ENCODE results near the gene ANKK1. TPM values are rescaled to one million over a fixed set of nuclear protein-coding genes. Genes with fewer than 3 reads are reported as not detected.

The ANKK1 gene
- not detected in 2 replicates for total RNA-seq (2012; rRNA removed)

GRCh38 chr11:113387605-113388211 lies at the start of gene ANKK1:
Gene ANKK1 (plus strand): TSS chr11:113387779. CDS start chr11:113387885, 106 bp downstream.
- no peaks in the 10 kb centered on the region for H3K9me3 ChIP-seq (replicated peaks; ENCODE audit: low read length)
- H3K4me3 ChIP-seq (ENCODE audit: low read length) = no peak within 1 kb of the TSS
- peaks cover 6% of the 10 kb centered on the region for H3K4me1 ChIP-seq (ENCODE audit: control insufficient read depth, insufficient read depth, low read length)
- H3K36me3 ChIP-seq (ENCODE audit: insufficient read depth, low read length) = no peaks in the 10 kb centered on the region
- H3K9ac ChIP-seq (ENCODE audit: low read depth, low read length) = no peak within 1 kb of the TSS
- peaks cover 48% of the 10 kb centered on the region for H3K27me3 ChIP-seq (ENCODE audit: control insufficient read depth, insufficient read depth, low read length)
- peak within 1 kb of the TSS; percentile 29 for H3K4me2 ChIP-seq (ENCODE audit: low read length)

- Histone ChIP-seq H3K27me3 (ENCODE audit: control insufficient read depth, insufficient read depth, low read length) (no peaks in the 10 kb centered on the region), H3K9me3 (replicated peaks; ENCODE audit: low read length) (no peaks in the 10 kb centered on the region), H3K4me2 (ENCODE audit: low read length) (no peak overlapping the region), H3K4me3 (ENCODE audit: low read length) (no peak overlapping the region), H3K9ac (ENCODE audit: low read depth, low read length) (no peak overlapping the region), H3K4me1 (ENCODE audit: control insufficient read depth, insufficient read depth, low read length) (no peaks in the 10 kb centered on the region), H3K36me3 (ENCODE audit: insufficient read depth, low read length) (peaks cover 20% of the 10 kb centered on the region)
Observed at GRCh38 chr11:113338730-113339129, 48.8 kb upstream of the ANKK1 start.

- H3K4me1 ChIP-seq (ENCODE audit: control insufficient read depth, insufficient read depth, low read length) = no peaks in the 10 kb centered on the region
- no peak overlapping the region for H3K4me3 ChIP-seq (ENCODE audit: low read length)
- no peak overlapping the region for H3K4me2 ChIP-seq (ENCODE audit: low read length)
- peaks cover 29% of the 10 kb centered on the region for H3K36me3 ChIP-seq (ENCODE audit: insufficient read depth, low read length)
- H3K9ac ChIP-seq (ENCODE audit: low read depth, low read length) = no peak overlapping the region
- no peaks in the 10 kb centered on the region for H3K27me3 ChIP-seq (ENCODE audit: control insufficient read depth, insufficient read depth, low read length)
- H3K9me3 ChIP-seq (replicated peaks; ENCODE audit: low read length) = no peaks in the 10 kb centered on the region
Observed at GRCh38 chr11:113339929-113340589, 47.5 kb upstream of the ANKK1 start.

- H3K9ac ChIP-seq (ENCODE audit: low read depth, low read length) = no peak overlapping the region
- H3K4me2 ChIP-seq (ENCODE audit: low read length) = no peak overlapping the region
- peaks cover 24% of the 10 kb centered on the region for H3K36me3 ChIP-seq (ENCODE audit: insufficient read depth, low read length)
- H3K4me3 ChIP-seq (ENCODE audit: low read length) = no peak overlapping the region
- no peaks in the 10 kb centered on the region for H3K9me3 ChIP-seq (replicated peaks; ENCODE audit: low read length)
- H3K27me3 ChIP-seq (ENCODE audit: control insufficient read depth, insufficient read depth, low read length) = no peaks in the 10 kb centered on the region
- no peaks in the 10 kb centered on the region for H3K4me1 ChIP-seq (ENCODE audit: control insufficient read depth, insufficient read depth, low read length)
Observed at GRCh38 chr11:113341388-113342165, 46.0 kb upstream of the ANKK1 start.

- no peak overlapping the region for H3K9ac ChIP-seq (ENCODE audit: low read depth, low read length)
- H3K4me2 ChIP-seq (ENCODE audit: low read length) = no peak overlapping the region
- H3K27me3 ChIP-seq (ENCODE audit: control insufficient read depth, insufficient read depth, low read length) = no peaks in the 10 kb centered on the region
- no peaks in the 10 kb centered on the region for H3K4me1 ChIP-seq (ENCODE audit: control insufficient read depth, insufficient read depth, low read length)
- H3K9me3 ChIP-seq (replicated peaks; ENCODE audit: low read length) = no peaks in the 10 kb centered on the region
- H3K4me3 ChIP-seq (ENCODE audit: low read length) = no peak overlapping the region
- peaks cover 13% of the 10 kb centered on the region for H3K36me3 ChIP-seq (ENCODE audit: insufficient read depth, low read length)
Observed at GRCh38 chr11:113345978-113346377, 41.6 kb upstream of the ANKK1 start.

GRCh38 chr11:113349528-113349927 lies 38.1 kb upstream of the ANKK1 start:
- Histone ChIP-seq H3K27me3 (ENCODE audit: control insufficient read depth, insufficient read depth, low read length) (no peaks in the 10 kb centered on the region), H3K36me3 (ENCODE audit: insufficient read depth, low read length) (peaks cover under 1% of the 10 kb centered on the region), H3K4me3 (ENCODE audit: low read length) (no peak overlapping the region), H3K9me3 (replicated peaks; ENCODE audit: low read length) (no peaks in the 10 kb centered on the region), H3K4me2 (ENCODE audit: low read length) (no peak overlapping the region), H3K9ac (ENCODE audit: low read depth, low read length) (no peak overlapping the region), H3K4me1 (ENCODE audit: control insufficient read depth, insufficient read depth, low read length) (no peaks in the 10 kb centered on the region)

- Histone ChIP-seq H3K4me3 (ENCODE audit: low read length) (no peak overlapping the region), H3K27me3 (ENCODE audit: control insufficient read depth, insufficient read depth, low read length) (no peaks in the 10 kb centered on the region), H3K9ac (ENCODE audit: low read depth, low read length) (no peak overlapping the region), H3K9me3 (replicated peaks; ENCODE audit: low read length) (no peaks in the 10 kb centered on the region), H3K36me3 (ENCODE audit: insufficient read depth, low read length) (no peaks in the 10 kb centered on the region), H3K4me1 (ENCODE audit: control insufficient read depth, insufficient read depth, low read length) (no peaks in the 10 kb centered on the region), H3K4me2 (ENCODE audit: low read length) (no peak overlapping the region)
Observed at GRCh38 chr11:113350336-113351067, 37.1 kb upstream of the ANKK1 start.

- Histone ChIP-seq H3K4me3 (ENCODE audit: low read length) (no peak overlapping the region), H3K27me3 (ENCODE audit: control insufficient read depth, insufficient read depth, low read length) (no peaks in the 10 kb centered on the region), H3K4me2 (ENCODE audit: low read length) (no peak overlapping the region), H3K36me3 (ENCODE audit: insufficient read depth, low read length) (no peaks in the 10 kb centered on the region), H3K9ac (ENCODE audit: low read depth, low read length) (no peak overlapping the region), H3K9me3 (replicated peaks; ENCODE audit: low read length) (no peaks in the 10 kb centered on the region), H3K4me1 (ENCODE audit: control insufficient read depth, insufficient read depth, low read length) (no peaks in the 10 kb centered on the region)
Observed at GRCh38 chr11:113351068-113351450, 36.5 kb upstream of the ANKK1 start.

GRCh38 chr11:113351480-113351879 lies 36.1 kb upstream of the ANKK1 start:
- Histone ChIP-seq H3K4me2 (ENCODE audit: low read length) (no peak overlapping the region), H3K36me3 (ENCODE audit: insufficient read depth, low read length) (no peaks in the 10 kb centered on the region)

GRCh38 chr11:113356203-113356602 lies 31.4 kb upstream of the ANKK1 start:
- Histone ChIP-seq H3K4me2 (ENCODE audit: low read length) (no peak overlapping the region), H3K27me3 (ENCODE audit: control insufficient read depth, insufficient read depth, low read length) (no peaks in the 10 kb centered on the region), H3K36me3 (ENCODE audit: insufficient read depth, low read length) (no peaks in the 10 kb centered on the region)

More at GRCh38 chr11:113351480-113351879, 36.1 kb upstream of the ANKK1 start:
- Histone ChIP-seq H3K9me3 (replicated peaks; ENCODE audit: low read length) (no peaks in the 10 kb centered on the region), H3K27me3 (ENCODE audit: control insufficient read depth, insufficient read depth, low read length) (no peaks in the 10 kb centered on the region), H3K4me3 (ENCODE audit: low read length) (no peak overlapping the region), H3K9ac (ENCODE audit: low read depth, low read length) (no peak overlapping the region), H3K4me1 (ENCODE audit: control insufficient read depth, insufficient read depth, low read length) (no peaks in the 10 kb centered on the region)

GRCh38 chr11:113363406-113363805 lies 24.2 kb upstream of the ANKK1 start:
- Histone ChIP-seq H3K4me3 (ENCODE audit: low read length) (no peak overlapping the region), H3K4me1 (ENCODE audit: control insufficient read depth, insufficient read depth, low read length) (no peaks in the 10 kb centered on the region), H3K36me3 (ENCODE audit: insufficient read depth, low read length) (peaks cover 12% of the 10 kb centered on the region), H3K27me3 (ENCODE audit: control insufficient read depth, insufficient read depth, low read length) (no peaks in the 10 kb centered on the region), H3K4me2 (ENCODE audit: low read length) (no peak overlapping the region), H3K9me3 (replicated peaks; ENCODE audit: low read length) (no peaks in the 10 kb centered on the region), H3K9ac (ENCODE audit: low read depth, low read length) (no peak overlapping the region)

More at GRCh38 chr11:113356203-113356602, 31.4 kb upstream of the ANKK1 start:
- Histone ChIP-seq H3K9me3 (replicated peaks; ENCODE audit: low read length) (no peaks in the 10 kb centered on the region), H3K4me3 (ENCODE audit: low read length) (no peak overlapping the region), H3K4me1 (ENCODE audit: control insufficient read depth, insufficient read depth, low read length) (no peaks in the 10 kb centered on the region), H3K9ac (ENCODE audit: low read depth, low read length) (no peak overlapping the region)

Measured in skeletal muscle satellite cell (primary cell).